SK-N-SH (cell line): ENCODE measurements around the gene CAMK1. TPM values are rescaled to one million over a fixed set of nuclear protein-coding genes. Genes with fewer than 3 reads are reported as not detected.
A peak's percentile ranks its signal among the peaks of the same experiment; 100 is the strongest.

ENCODE experiments used
- CTCF ChIA-PET: fragments of 300-600, 350-600 bp; formaldehyde crosslinking; extraction: SDS; loops from one replicate; lab custom pipeline; 2021; lab: Yijun Ruan, JAX
- POLR2A ChIA-PET: fragments of 350-600 bp; sonication (Branson Sonifier 250); formaldehyde crosslinking; extraction: SDS; loops from one replicate; lab custom pipeline; 2020; ENCODE audit warnings: antibody characterized with exemption, inconsistent platforms; lab: Yijun Ruan, JAX
- DNase-seq: peaks from one replicate; pipeline ENCODE4 v3.0.0; 2012
- H2AFZ ChIP-seq: fragments of 200-600 bp; sonication (generic); 2 replicates; pipeline ENCODE4 v1.8.1; 2016; ENCODE audit warnings: antibody characterized with exemption, mild to moderate bottlenecking, low read depth
- H3F3A ChIP-seq: fragments of 200-600 bp; sonication (generic); replicated peaks from 2 replicates; pipeline ENCODE3; 2016; ENCODE audit warnings: antibody characterized with exemption, mild to moderate bottlenecking; ENCODE audit not compliant: insufficient read depth
- H3K27ac ChIP-seq, 2 experiments: fragments of 200-500 bp in 1 of 2; fragments of 200-600 bp in 1 of 2; sonication (Bioruptor generic) in 1 of 2; sonication (generic), shearing (Covaris generic) in 1 of 2; 2 replicates each; pipeline versions ENCODE4 v1.5.1 to v1.6.1; 2014 to 2016; ENCODE audit warnings: low read depth in 2 of 2, inconsistent platforms in 1 of 2, low read length in 1 of 2, mild to moderate bottlenecking in 1 of 2, mixed read lengths in 1 of 2
- H3K27me3 ChIP-seq: fragments of 200-600 bp; sonication (generic), shearing (Covaris generic); 2 replicates; pipeline ENCODE4 v1.6.1; 2016; ENCODE audit warnings: mixed run types; ENCODE audit not compliant: insufficient read depth
- H3K36me3 ChIP-seq, 2 experiments: fragments of 200-500 bp in 1 of 2; fragments of 200-600 bp in 1 of 2; sonication (Bioruptor generic) in 1 of 2; sonication (generic) in 1 of 2; replicated peaks in 1 of 2; 2 replicates each; pipeline versions ENCODE3 to v1.5.1; 2014 to 2016; ENCODE audit warnings: low read length in 1 of 2, mild to moderate bottlenecking in 1 of 2; ENCODE audit not compliant: insufficient read depth in 2 of 2, control insufficient read depth in 1 of 2
- H3K4me1 ChIP-seq, 2 experiments: fragments of 200-500 bp in 1 of 2; fragments of 200-600 bp in 1 of 2; sonication (Bioruptor generic) in 1 of 2; sonication (generic), shearing (Covaris generic) in 1 of 2; 2 replicates each; pipeline versions ENCODE4 v1.5.1 to v1.6.1; 2014 to 2016; ENCODE audit warnings: low read depth in 1 of 2, low read length in 1 of 2, mixed run types in 1 of 2; ENCODE audit not compliant: insufficient read depth in 2 of 2, control insufficient read depth in 1 of 2
- H3K4me2 ChIP-seq: fragments of 200-600 bp; sonication (generic), shearing (Covaris generic); 2 replicates; pipeline ENCODE4 v1.6.1; 2017; ENCODE audit warnings: mixed run types
- H3K4me3 ChIP-seq, 2 experiments: fragments of 200-500 bp in 1 of 2; fragments of 200-600 bp in 1 of 2; sonication (Bioruptor generic) in 1 of 2; sonication (generic), shearing (Covaris generic) in 1 of 2; 2 replicates each; pipeline versions ENCODE4 v1.5.1 to v1.8.1; 2014 to 2016; ENCODE audit warnings: low read depth in 2 of 2, inconsistent platforms in 1 of 2, low read length in 1 of 2, mild to moderate bottlenecking in 1 of 2, mixed read lengths in 1 of 2, moderate library complexity in 1 of 2
- H3K79me2 ChIP-seq: fragments of 200-600 bp; sonication (generic); 2 replicates; pipeline ENCODE4 v1.8.1; 2017; ENCODE audit warnings: mild to moderate bottlenecking; ENCODE audit not compliant: insufficient read depth
- H3K9ac ChIP-seq: fragments of 200-600 bp; sonication (generic); 2 replicates; pipeline ENCODE4 v1.6.1; 2017; ENCODE audit warnings: mixed run types
- H3K9me2 ChIP-seq: fragments of 200-600 bp; sonication (generic); 2 replicates; pipeline ENCODE4 v1.6.1; 2017; ENCODE audit warnings: mixed run types
- H3K9me3 ChIP-seq: fragments of 200-600 bp; sonication (generic); 2 replicates; pipeline ENCODE4 v1.6.1; 2017; ENCODE audit warnings: mixed run types, mild to moderate bottlenecking, moderate library complexity
- H4K20me1 ChIP-seq: fragments of 200-600 bp; sonication (generic); 2 replicates; pipeline ENCODE4 v1.6.1; 2017; ENCODE audit warnings: mild to moderate bottlenecking, mixed run types; ENCODE audit not compliant: insufficient read depth
- CHD2 ChIP-seq: fragments of 150-350 bp; IDR thresholded peaks from 2 replicates; pipeline ENCODE4 v1.6.1; 2018; ENCODE audit warnings: low read length; ENCODE audit not compliant: partially characterized antibody
- EP300 ChIP-seq, 2 experiments: IDR thresholded peaks; 2 replicates each; pipeline versions ENCODE4 v1.4.0 to v1.6.1; 2012; ENCODE audit warnings: borderline replicate concordance in 1 of 2, low read depth in 1 of 2, low read length in 1 of 2
- FOSL2 ChIP-seq: IDR thresholded peaks from 2 replicates; pipeline ENCODE4 v1.4.0; 2012; ENCODE audit warnings: low read depth, mild to moderate bottlenecking, moderate library complexity, borderline replicate concordance
- FOXJ3 ChIP-seq: sonication (generic); formaldehyde crosslinking; IDR thresholded peaks from 2 replicates; pipeline ENCODE4 v1.5.1; 2020; ENCODE audit warnings: mild to moderate bottlenecking, missing genetic modification reagents
- GABPA ChIP-seq: IDR thresholded peaks from 2 replicates; pipeline ENCODE4 v1.4.0; 2012; ENCODE audit warnings: low read depth, mild to moderate bottlenecking
- MAX ChIP-seq: IDR thresholded peaks from 2 replicates; pipeline ENCODE4 v1.4.0; 2012; ENCODE audit warnings: low read depth
- MXI1 ChIP-seq: IDR thresholded peaks from 2 replicates; pipeline ENCODE4 v1.6.1; 2012; ENCODE audit warnings: mild to moderate bottlenecking, low read depth, low read length, improper control_type of control experiment
- NFIC ChIP-seq: IDR thresholded peaks from 2 replicates; pipeline ENCODE4 v1.4.0; 2012; ENCODE audit warnings: borderline replicate concordance
- NRF1 ChIP-seq: IDR thresholded peaks from 2 replicates; pipeline ENCODE4 v1.6.1; 2012; ENCODE audit warnings: low read depth, mild to moderate bottlenecking, low read length
- REST ChIP-seq: IDR thresholded peaks from 2 replicates; pipeline ENCODE4 v1.6.1; 2012; ENCODE audit warnings: mild to moderate bottlenecking, low read depth, low read length, moderate library complexity
- RXRA ChIP-seq: IDR thresholded peaks from 2 replicates; pipeline ENCODE4 v1.4.0; 2012; ENCODE audit warnings: low read depth, mild to moderate bottlenecking, borderline replicate concordance
- SMC3 ChIP-seq: IDR thresholded peaks from 2 replicates; pipeline ENCODE4 v1.6.1; 2012; ENCODE audit warnings: low read depth, low read length, improper control_type of control experiment
- TCF12 ChIP-seq: IDR thresholded peaks from 2 replicates; pipeline ENCODE4 v1.4.0; 2012
- USF2 ChIP-seq: fragments of 150-350 bp; IDR thresholded peaks from 2 replicates; pipeline ENCODE4 v1.6.1; 2017; ENCODE audit warnings: antibody characterized with exemption, low read length, low read depth, borderline replicate concordance
- YY1 ChIP-seq: IDR thresholded peaks from 2 replicates; pipeline ENCODE4 v1.4.0; 2012; ENCODE audit warnings: low read depth, mild to moderate bottlenecking
- ZBTB33 ChIP-seq: IDR thresholded peaks from 2 replicates; pipeline ENCODE4 v1.4.0; 2012; ENCODE audit warnings: low read depth, borderline replicate concordance
- WGBS: methylation state at CpG from one replicate; pipeline ENCODE4 v1.1.6; 2017; ENCODE audit warnings: low lambda C conversion rate; 5-methylcytosine and 5-hydroxymethylcytosine counted together
- polyA plus RNA-seq, 3 experiments: library from polyadenylated mRNA; depleted of rRNA; stranded (reverse); fragments of >200 nt; gene quantifications; 2 replicates each; pipeline ENCODE4 v1.2.3, GENCODE V29; 2012

CAMK1 gene
- polyA plus RNA-seq, 1 of the 3 experiments (the other 2 are of a cell fraction): 47.1 TPM

GRCh38 chr3:9791790-9792404 lies 22.1 kb upstream of the CAMK1 start:
- TF ChIP-seq CHD2 (no peak), MAX (no peak), EP300 (IDR thresholded peaks at IDR 0.05; ENCODE audit: borderline replicate concordance in 1 of 2, low read depth in 1 of 2, low read length in 1 of 2) (no peak), REST (no peak), FOSL2 (no peak), NFIC (no peak), NRF1 (no peak), MXI1 (no peak), SMC3 (no peak), USF2 (no peak), TCF12 (no peak), RXRA (no peak), YY1 (no peak), GABPA (no peak), FOXJ3 (CRISPR knock-in tag) (no peak), ZBTB33 (no peak)
- Histone ChIP-seq H3K27me3 (no peaks in the 10 kb centered on the region), H3K9me3 (no peaks in the 10 kb centered on the region), H3K36me3 (peaks cover 36 to 38% of the 10 kb centered on the region in 2 experiments), H3K4me1 (peaks cover 10 to 13% of the 10 kb centered on the region in 2 experiments; a peak in 1 of 4 replicates), H3K4me2 (peak overlapping the region; percentile 83), H3K9ac (peak overlapping the region; percentile 98), H3K79me2 (peaks cover 62% of the 10 kb centered on the region), H3K9me2 (no peaks in the 10 kb centered on the region), H3K4me3 (peak overlapping the region; percentile 82 to 96), H4K20me1 (peaks cover 12% of the 10 kb centered on the region; the same call in 1 of the 2 replicates), H3F3A (no peaks in the 10 kb centered on the region), H2AFZ (peak overlapping the region; percentile 73), H3K27ac (peak overlapping the region; percentile 91 to 97)
- ChIA-PET POLR2A (interaction anchor here (0.9 to 1.3 kb wide), 8 partner anchors 8 to 195 kb away, joined by 3 to 9 read pairs (median 4); partner anchors contain the start of genes EMC3, OGG1 and RPUSD3), CTCF (interaction anchor here (1.1 kb wide), 1 partner anchor 11 kb away, joined by 3 read pairs; no protein-coding TSS in a partner anchor)
- DNase-seq: no peak
- 27% methylated on average over 7 of the region's 14 CpGs for WGBS
